Stomach (tissue), 9 donors: ENCODE data around the gene SMIM35. TPM values are rescaled to one million over a fixed set of nuclear protein-coding genes. Genes with fewer than 3 reads are reported as not detected.

Experiments
- DNase-seq, 2 donors: peaks; one replicate each; pipeline versions ENCODE4 v3.0.0 to v3.0.0-alpha.2; 2013 to 2019
- H3K27ac ChIP-seq, 5 donors: fragments of 200-600 bp in 4 of 5; sonication (generic) in 4 of 5; one replicate each; pipeline ENCODE4 v1.5.1; 2013 to 2019; ENCODE audit warnings: mild to moderate bottlenecking in 1 of 5, moderate library complexity in 1 of 5
- H3K27me3 ChIP-seq, 3 donors: fragments of 200-600 bp; sonication (generic); one replicate each; pipeline ENCODE4 v1.5.1; 2017 to 2019; ENCODE audit warnings: mixed run types in 1 of 3
- H3K36me3 ChIP-seq, 4 donors: fragments of 200-600 bp; sonication (generic); 1 replicate in 3 of 4; 2 replicates in 1 of 4; pipeline ENCODE4 v1.5.1; 2016 to 2019
- H3K4me1 ChIP-seq, 4 donors: fragments of 200-600 bp; sonication (generic); one replicate each; pipeline ENCODE4 v1.5.1; 2016 to 2019
- H3K4me3 ChIP-seq, 4 donors: fragments of 200-600 bp; sonication (generic) in 3 of 4; one replicate each; pipeline ENCODE4 v1.5.1; 2016 to 2019; ENCODE audit warnings: mild to moderate bottlenecking in 1 of 4
- H3K9me3 ChIP-seq, 4 donors: fragments of 200-600 bp; sonication (generic); one replicate each; pipeline ENCODE4 v1.5.1; 2016 to 2019
- CTCF ChIP-seq, 7 experiments: fragments of 450-650 bp in 4 of 7; fragments of 200-600 bp in 3 of 7; sonication (generic) in 3 of 7; IDR thresholded peaks; one replicate each; pipeline ENCODE4 v1.5.1; 2016 to 2019; ENCODE audit warnings: antibody characterized with exemption in 7 of 7, control low read depth in 2 of 7, mild to moderate bottlenecking in 1 of 7
- EP300 ChIP-seq: sonication (generic); formaldehyde crosslinking; IDR thresholded peaks from one replicate; pipeline ENCODE4 v1.6.1; 2017; ENCODE audit warnings: antibody characterized with exemption
- POLR2A ChIP-seq, 4 donors: fragments of 450-650 bp; IDR thresholded peaks; one replicate each; pipeline ENCODE4 v1.6.1; 2016; ENCODE audit warnings: antibody characterized with exemption in 4 of 4, control low read depth in 2 of 4, mild to moderate bottlenecking in 1 of 4, moderate library complexity in 1 of 4
- POLR2AphosphoS5 ChIP-seq, 3 donors: sonication (generic); formaldehyde crosslinking; IDR thresholded peaks; one replicate each; pipeline ENCODE4 v1.6.1; 2016; ENCODE audit warnings: antibody characterized with exemption in 3 of 3
- WGBS, 5 donors: extraction: QIAGEN DNeasy Blood & Tissue Kit in 3 of 5; methylation state at CpG; one replicate each; pipeline versions ENCODE4 v1.1.5 to v1.1.7; 2013 to 2018; 5-methylcytosine and 5-hydroxymethylcytosine counted together
- intact Hi-C: fragments of 100-400 bp; cut with DNase I; formaldehyde crosslinking; loops from one replicate; pipeline ENCODE4 v1.15.1; 2023; ENCODE audit warnings: low total_unique reads
- polyA plus RNA-seq, 3 donors: library from polyadenylated mRNA; stranded (reverse); fragments of 200-250 nt; gene quantifications; one replicate each; pipeline ENCODE4 v1.2.3, GENCODE V29; 2013
- total RNA-seq, 5 donors: library from RNA; depleted of rRNA; stranded (reverse); fragments of >200 nt; gene quantifications; one replicate each; pipeline versions ENCODE4 v1.1.0 to v1.2.3, GENCODE V29; 2014 to 2016
- donor health status: healthy with polysubstance abuse.
- donor health status: Bipolar disorder and iron deficiency.
- donor health status: healthy.

Gene SMIM35
- total and polyA plus RNA-seq, 8 donors, result 0.03 TPM; not detected in 7

DNA sequence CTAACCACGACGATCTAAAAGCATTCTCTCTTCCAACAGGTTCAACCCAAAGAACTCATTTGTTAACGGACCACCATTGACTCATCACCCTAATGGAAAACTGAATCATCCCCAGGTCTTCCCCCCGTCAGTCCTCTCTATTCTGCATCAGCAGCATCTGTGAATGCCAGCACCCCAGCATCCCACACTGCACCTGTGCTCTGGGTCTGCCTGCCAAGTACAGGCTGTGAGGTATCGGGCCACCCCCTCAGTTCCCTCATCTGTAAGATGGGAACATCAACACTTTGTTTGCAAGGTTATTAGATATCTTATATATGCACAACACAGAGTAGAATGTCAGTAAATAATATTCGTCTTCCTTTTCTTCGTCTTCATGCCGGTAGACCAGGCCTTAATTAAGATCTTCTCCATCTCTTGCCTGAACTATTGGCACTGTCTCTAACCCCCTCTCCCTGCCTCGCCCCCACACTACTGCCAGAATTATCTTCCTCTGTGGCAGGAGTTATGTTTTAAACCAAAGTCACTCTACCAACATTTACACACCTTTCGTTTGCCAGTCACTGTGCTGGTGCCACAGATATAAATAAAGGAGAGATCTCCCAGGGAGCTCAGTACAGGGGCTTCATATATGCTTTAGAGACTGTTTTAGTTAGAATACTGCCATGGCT is 17.7 kb downstream of the SMIM35 start:
- no peak overlapping the region for H3K27ac ChIP-seq
- TF ChIP-seq POLR2A (IDR thresholded peaks at IDR 0.05), result no peak
- TF ChIP-seq EP300, result no peak
- no peak for TF ChIP-seq CTCF (IDR thresholded peaks at IDR 0.05)
- TF ChIP-seq POLR2AphosphoS5 (IDR thresholded peaks at IDR 0.05), result no peak
- no peaks in the 10 kb centered on the region for H3K4me1 ChIP-seq
- no peaks in the 10 kb centered on the region for H3K36me3 ChIP-seq
- no peak for DNase-seq
- intact Hi-C loops, result no loop called here
- 82 to 87% (median 83%) methylated on average over 10 of the region's 10 CpGs for WGBS, 5 donors
- H3K4me3 ChIP-seq, result no peak overlapping the region
- peaks cover 0 to 31% (median 0%) of the 10 kb centered on the region in 3 donors for H3K27me3 ChIP-seq
- H3K9me3 ChIP-seq, result no peaks in the 10 kb centered on the region

DNA sequence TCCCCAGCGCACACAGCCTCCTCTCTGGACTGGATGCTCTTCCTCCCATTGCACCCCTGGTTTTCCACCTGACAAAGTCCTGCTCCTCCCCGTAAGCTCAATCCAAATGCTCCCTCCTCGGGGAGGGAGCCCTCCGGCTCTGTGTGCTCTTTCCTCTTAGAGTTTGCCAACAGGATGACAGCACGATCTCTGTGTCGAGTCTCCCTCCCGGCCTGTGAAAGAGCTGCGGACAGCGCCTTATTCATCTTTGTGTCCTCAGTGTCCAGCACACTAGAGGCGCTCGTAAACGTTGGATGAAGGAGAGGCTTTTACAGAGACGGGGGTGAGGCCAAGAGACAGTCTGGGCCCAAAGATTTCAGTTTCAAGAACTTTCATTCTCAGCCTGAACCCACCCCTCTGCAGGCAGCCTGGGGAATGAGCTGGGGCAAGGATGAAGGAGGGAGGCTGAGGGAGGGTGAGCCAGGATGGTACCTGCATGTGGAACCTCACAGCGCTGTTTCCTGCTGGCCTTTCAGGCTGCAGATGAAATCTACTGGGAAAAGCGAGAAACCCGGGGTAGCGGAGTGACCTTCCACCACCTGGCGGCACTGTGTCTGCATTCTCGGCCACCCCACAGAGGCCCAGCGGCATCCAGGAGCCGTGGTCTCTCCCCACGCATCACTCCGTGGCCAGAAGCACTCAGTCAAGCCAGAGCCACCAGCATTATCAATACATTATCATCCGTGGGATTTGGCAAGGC is 18.4 kb downstream of the SMIM35 start:
- no peaks in the 10 kb centered on the region for H3K4me1 ChIP-seq
- intact Hi-C loops, result no loop called here
- WGBS, 5 donors, result 77 to 80% (median 79%) methylated on average over 20 to 24 of the region's 24 CpGs

DNA sequence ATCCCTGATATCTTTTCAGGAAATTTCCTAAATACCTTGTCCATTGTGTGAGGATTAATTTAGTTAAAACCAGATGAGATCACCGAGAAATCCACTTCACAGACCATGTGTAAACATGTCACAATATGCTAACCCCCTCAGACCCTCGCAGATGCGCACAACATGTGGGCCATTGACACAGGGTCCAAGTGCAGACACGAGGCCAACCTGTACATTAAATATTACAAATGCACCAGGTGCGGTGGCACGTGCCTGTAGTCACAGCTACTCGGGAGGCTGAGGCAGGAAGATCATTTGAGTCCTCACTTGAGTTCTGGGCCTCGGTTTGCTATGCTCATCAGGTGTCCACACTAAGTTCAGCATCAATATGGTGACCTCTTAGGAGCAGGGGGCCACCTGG is 19.8 kb downstream of the SMIM35 start:
- no peak overlapping the region for H3K27ac ChIP-seq
- H3K36me3 ChIP-seq, result no peaks in the 10 kb centered on the region
- no peak for DNase-seq
- TF ChIP-seq POLR2A (IDR thresholded peaks at IDR 0.05) (no peak), POLR2AphosphoS5 (IDR thresholded peaks at IDR 0.05) (no peak), EP300 (no peak), CTCF (IDR thresholded peaks at IDR 0.05) (no peak)
- H3K4me3 ChIP-seq, result no peak overlapping the region
- H3K27me3 ChIP-seq, result peaks cover 0 to 31% (median 0%) of the 10 kb centered on the region in 3 donors
- 88 to 91% (median 89%) methylated on average over 7 to 8 of the region's 8 CpGs for WGBS, 5 donors
- H3K4me1 ChIP-seq, result no peaks in the 10 kb centered on the region
- H3K9me3 ChIP-seq, result no peaks in the 10 kb centered on the region
- intact Hi-C loops, result no loop called here

More for the DNA sequence above, 18.4 kb downstream of the SMIM35 start:
- no peaks in the 10 kb centered on the region for H3K9me3 ChIP-seq
- no peak overlapping the region for H3K27ac ChIP-seq
- DNase-seq, result no peak
- H3K36me3 ChIP-seq, result no peaks in the 10 kb centered on the region
- no peak overlapping the region for H3K4me3 ChIP-seq
- no peak for TF ChIP-seq POLR2AphosphoS5 (IDR thresholded peaks at IDR 0.05)
- no peak for TF ChIP-seq CTCF (IDR thresholded peaks at IDR 0.05)
- no peak for TF ChIP-seq EP300
- no peak for TF ChIP-seq POLR2A (IDR thresholded peaks at IDR 0.05)
- H3K27me3 ChIP-seq, result peaks cover 0 to 31% (median 0%) of the 10 kb centered on the region in 3 donors

DNA sequence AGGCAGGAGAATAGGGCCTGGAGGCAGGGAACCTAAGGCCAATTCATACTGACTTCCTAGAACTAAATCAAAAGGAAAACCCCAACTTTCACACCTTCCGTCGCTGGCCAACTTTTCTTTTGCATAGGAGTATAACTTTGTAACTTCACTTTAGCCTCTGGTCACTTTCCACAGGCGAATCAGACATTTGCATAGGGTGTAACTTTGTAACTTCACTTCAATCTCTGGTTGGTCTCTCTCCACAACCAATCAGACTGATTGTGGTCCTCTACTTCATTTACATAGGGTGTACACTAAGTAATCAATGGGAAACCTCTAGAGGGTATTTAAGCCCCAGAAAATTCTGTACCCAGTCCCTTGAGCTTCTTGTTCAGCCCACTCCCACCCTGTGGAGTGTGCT is 21.4 kb downstream of the SMIM35 start:
- Histone ChIP-seq H3K36me3 (no peaks in the 10 kb centered on the region), H3K27ac (no peak overlapping the region), H3K9me3 (no peaks in the 10 kb centered on the region), H3K27me3 (peaks cover 0 to 25% (median 0%) of the 10 kb centered on the region in 3 donors), H3K4me3 (no peak overlapping the region), H3K4me1 (no peaks in the 10 kb centered on the region)
- 71 to 82% (median 77%) methylated on average over 3 of the region's 3 CpGs for WGBS, 5 donors
- TF ChIP-seq POLR2A (IDR thresholded peaks at IDR 0.05) (no peak), EP300 (no peak), CTCF (IDR thresholded peaks at IDR 0.05) (no peak), POLR2AphosphoS5 (IDR thresholded peaks at IDR 0.05) (no peak)
- DNase-seq, result no peak
- intact Hi-C loops, result no loop called here
